Loucy (cell line): ENCODE measurements around the gene CPED1.

Experiments
- EZH2phosphoT487 ChIP-seq: fragments of 200-600 bp; IDR thresholded peaks from 2 replicates; pipeline ENCODE4 v1.6.1; 2018; ENCODE audit warnings: antibody characterized with exemption, mild to moderate bottlenecking, moderate library complexity, borderline replicate concordance
- TF ChIP-seq, protein P1 (sequence below): fragments of 200-600 bp; sonication (generic); conservative IDR thresholded peaks from 2 replicates; pipeline ENCODE4 v1.5.1; 2014; ENCODE audit warnings: mild to moderate bottlenecking, antibody characterized with exemption, low read length

DNA sequence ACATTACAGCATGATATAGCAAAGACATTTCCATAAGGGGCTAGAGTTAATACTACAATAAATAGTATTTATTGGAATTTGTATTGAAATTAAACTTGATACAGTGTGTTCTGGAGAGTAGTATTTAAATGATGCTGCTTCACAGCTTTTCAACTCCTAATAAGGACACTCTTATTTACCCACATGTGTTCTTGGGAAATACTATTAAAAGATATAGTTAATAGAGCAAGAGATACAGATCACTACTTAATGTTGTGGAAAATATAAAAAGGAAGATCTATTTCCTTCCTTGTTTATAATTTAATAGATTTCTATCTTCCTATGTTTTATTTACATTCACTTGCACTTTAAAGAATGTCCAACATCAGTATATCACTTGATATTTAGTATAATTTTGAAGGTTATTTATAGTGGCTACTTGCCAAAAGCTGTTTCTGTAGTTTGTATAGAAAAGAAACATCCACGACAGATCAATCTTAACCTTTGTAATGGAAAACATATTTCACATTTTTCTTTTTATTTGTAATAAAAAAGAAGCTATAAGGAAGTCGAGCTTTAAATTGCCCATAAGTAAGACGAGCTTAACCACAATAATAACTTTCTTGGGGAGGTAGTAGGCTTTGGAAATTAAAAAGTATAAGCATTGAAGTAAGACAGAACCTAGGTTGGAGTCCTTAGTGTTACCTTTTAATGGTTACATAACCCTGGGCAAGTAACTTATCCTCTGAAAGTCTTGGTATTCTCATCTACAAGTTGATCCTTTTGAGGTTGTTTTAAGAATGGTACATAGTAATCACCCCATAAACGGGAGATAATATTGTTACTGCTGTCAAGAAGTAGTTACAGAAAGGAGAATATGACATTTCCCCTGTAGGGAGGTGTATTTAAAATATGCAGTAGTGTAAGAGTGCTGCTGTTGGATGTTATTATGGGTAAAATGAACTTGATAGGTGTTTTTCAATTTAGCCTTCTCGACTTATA is 32.8 kb downstream of the CPED1 start:
- TF ChIP-seq, protein P1, sequence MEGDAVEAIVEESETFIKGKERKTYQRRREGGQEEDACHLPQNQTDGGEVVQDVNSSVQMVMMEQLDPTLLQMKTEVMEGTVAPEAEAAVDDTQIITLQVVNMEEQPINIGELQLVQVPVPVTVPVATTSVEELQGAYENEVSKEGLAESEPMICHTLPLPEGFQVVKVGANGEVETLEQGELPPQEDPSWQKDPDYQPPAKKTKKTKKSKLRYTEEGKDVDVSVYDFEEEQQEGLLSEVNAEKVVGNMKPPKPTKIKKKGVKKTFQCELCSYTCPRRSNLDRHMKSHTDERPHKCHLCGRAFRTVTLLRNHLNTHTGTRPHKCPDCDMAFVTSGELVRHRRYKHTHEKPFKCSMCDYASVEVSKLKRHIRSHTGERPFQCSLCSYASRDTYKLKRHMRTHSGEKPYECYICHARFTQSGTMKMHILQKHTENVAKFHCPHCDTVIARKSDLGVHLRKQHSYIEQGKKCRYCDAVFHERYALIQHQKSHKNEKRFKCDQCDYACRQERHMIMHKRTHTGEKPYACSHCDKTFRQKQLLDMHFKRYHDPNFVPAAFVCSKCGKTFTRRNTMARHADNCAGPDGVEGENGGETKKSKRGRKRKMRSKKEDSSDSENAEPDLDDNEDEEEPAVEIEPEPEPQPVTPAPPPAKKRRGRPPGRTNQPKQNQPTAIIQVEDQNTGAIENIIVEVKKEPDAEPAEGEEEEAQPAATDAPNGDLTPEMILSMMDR = no peak
- TF ChIP-seq EZH2phosphoT487 = no peak
